ENCODE measurements around the gene MAFG.
"Not testable (repeated sequence)": the region's sequence is repeated elsewhere in the genome, so short reads cannot be mapped to it uniquely, and the experiment has no call there.

Gene MAFG

DNA sequence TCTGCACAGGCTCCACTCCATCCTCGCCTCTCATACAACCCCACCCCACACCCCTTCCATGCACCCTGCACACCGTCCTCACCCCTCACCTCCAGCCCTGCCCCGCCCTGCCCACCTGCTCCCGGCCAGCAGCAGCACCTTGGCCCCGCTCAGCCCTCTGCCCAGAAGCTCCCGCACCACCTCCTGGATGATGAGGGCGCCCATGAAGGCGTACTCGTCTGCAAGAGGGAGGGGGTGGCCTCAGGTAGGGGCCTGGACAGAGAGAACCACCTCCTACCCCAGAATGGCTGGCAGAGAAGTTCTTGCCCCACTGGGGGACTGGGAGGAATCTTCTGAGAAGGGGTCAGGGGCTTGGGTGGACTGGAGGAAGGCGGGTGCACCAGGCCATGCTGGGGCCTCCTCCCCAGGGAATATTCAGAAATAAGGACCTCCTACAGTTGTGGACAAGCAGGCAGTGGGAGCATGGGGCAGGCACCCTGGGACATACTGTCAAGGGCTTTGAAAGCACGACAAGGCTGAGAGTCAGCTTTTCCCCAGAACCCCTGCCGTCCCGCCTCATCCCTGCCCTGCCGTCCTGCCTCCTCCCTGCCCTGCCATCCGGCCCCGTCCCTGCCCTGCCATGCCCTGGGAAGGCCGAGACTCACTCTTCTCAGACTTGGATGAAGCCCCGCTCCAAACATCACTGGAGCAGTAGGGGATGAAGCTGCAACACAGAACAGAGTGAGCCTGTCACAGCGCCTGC, 30.3 kb upstream of the MAFG start:
- no peak for FAIRE-seq

- FAIRE-seq = no peak
Measured at GRCh38 chr17:81956607-81957589, 29.4 kb upstream of the MAFG start.

DNA sequence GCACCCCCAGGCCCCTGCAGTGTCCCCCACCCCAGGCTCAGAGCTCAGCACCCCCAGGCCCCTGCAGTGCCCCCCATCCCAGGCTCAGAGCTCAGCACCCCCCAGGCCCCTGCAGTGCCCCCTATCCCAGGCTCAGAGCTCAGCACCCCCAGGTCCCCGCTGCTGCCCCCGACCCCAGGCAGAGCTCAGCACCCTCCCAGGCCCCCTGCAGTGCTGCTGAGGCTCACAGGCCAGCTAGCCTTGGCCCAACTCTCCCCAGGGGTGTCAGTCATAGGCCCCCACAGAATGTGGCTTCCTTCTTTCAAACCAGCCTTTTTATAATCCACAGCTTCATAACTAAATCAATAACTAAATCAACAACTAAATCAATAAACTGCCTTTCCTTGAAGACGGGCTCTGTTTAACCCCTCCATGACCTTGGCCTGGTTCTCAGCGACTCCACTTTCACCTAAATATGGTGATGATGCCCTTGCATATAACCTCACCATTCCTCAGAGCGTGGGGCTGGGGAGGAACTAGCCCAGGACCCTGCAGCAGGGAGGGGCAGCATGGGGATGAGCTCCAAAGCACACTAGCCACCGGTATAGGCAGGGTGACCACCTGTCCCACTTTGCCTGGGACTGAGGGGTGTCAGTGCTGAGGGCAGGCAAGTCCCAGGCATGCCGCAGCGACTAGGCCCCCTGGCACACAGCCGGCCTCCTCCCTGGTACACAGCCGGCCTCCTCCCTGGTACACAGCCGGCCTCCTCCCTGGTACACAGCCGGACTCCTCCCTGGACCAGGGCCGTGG, 28.4 kb upstream of the MAFG start:
- no peak for FAIRE-seq

- FAIRE-seq = no peak
Measured at GRCh38 chr17:81955058-81955681, 27.6 kb upstream of the MAFG start.

GRCh38 chr17:81954131-81955057, 26.9 kb upstream of the MAFG start:
- FAIRE-seq = no peak

DNA sequence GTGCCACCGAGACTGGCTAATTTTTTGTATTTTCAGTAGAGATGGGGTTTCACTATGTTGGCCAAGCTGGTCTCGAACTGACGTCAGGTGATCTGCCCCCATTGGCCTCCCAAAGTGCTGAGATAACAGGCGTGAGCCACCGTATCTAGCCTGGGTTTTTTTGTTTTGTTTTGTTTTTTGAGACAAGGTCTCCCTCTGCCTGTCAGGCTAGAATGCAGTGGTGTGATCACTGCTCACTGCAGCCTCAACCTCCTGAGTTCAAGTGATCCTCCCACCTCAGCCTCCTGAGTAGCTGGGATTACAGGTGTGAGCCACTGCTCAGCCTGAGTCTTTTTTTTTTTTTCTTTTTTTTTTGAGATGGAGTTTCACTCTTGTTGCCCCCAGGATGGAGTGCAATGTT, 25.9 kb upstream of the MAFG start:
- FAIRE-seq = not testable (repeated sequence)

DNA sequence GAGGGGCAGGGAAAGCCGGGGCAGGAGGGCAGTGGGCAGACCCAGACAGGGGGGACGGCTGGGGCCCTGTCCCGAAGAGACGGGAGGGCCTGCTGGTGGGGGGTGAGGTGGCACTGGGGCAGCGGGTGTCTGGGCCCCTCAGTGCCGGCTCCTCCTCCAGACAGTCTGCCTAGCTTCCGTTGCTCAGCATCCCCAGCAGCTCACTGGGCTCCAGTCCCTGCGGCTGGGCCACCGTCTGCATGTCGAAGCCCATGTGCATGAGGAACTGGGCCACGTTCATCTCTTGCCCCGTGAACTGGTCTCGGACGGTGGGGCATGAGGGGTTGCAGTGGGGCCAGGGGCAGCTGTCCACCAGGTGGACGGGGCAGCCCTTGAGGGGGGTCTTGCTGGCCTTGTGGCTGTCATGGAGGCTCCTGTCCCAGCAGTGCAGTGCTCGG, 25.3 kb upstream of the MAFG start:
- FAIRE-seq = no peak

DNA sequence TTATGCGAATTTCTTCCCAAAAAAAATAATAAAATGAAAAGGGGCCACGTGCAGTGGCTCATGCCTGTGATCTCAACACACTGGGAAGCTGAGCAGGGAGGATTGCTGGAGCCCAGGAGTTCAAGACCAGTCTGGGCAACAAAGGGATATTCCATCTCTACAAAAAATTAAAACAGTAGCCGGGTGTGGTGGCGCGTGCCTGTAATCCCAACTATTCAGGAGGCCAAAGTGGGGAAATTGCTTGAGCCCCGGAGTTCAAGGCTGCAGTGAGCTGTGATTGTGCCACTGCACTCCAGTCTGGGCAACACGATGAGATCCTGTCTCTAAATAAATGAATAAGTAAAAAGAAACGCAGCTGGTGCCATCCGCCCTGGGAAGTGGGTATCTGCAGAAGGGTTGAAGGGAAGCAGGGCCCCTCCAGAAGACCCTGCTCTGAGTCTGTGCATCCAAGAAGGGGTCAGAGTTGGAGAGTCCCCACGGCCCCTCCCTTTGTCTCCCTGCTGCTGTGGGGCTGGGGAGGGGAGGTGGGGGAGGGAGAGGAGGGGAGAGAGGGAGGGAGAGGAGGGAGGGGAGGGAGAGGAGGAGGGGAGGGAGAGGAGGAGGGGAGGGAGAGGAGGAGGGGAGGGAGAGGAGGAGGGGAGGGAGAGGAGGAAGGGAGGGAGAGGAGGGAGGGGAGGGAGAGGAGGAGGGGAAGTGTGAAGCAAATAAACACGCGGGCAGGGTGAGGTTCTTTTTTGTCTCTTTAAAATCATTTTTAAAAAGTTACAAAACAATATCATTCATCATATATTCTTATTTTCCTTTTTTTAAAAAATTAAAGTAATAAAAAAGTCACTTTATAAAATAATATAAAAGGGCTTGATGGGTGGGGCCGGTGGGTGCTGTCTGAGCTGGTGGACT, 24.5 kb upstream of the MAFG start:
- FAIRE-seq = no peak

DNA sequence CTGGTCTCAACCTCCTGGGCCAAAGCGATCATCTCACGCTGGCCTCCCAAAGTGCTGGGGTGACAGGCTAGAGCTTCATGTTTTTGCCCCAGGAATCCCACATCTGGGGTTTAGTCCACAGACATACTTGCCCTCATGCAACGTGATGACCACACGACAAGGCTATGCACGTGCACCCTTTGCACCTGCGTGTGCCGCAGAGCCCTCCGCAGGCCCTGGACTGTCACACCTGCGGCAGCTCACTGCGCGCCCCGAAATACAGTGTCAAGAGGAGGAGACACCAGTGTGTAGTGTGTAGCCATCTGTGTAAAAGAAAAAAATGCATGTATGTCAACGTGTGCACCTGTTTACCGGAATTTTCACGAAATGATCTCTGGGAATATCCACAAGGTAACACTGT, 23.0 kb upstream of the MAFG start:
- no peak for FAIRE-seq

- no peak for FAIRE-seq
Measured at GRCh38 chr17:81948635-81949378, 21.3 kb upstream of the MAFG start.

DNA sequence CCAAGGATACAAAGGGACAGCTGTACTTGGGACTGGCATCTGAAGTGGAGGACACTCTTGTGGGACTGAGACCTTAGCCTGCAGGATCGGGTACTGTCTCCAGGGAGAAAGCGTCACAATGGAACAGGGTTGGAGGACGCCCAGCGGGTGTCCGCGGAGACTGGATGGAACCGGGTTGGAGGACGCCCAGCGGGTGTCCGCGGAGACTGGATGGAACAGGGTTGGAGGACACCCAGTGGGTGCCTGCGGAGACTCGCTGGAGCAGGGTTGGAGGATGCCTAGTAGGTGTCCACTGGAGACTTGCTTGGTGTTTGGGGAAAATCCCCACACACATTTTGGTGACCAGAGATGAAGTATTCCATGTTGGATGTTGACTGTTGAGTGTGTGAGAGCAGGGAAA, 19.7 kb upstream of the MAFG start, which contains the start of gene MYADML2:
TSS of gene MYADML2 (minus strand) at position 45 of the 400 bp plus-strand sequence. CDS start 5,492 bp downstream, outside the sequence.
- no peak for FAIRE-seq

- no peak for FAIRE-seq
Measured at GRCh38 chr17:81944858-81945257, 17.3 kb upstream of the MAFG start.

DNA sequence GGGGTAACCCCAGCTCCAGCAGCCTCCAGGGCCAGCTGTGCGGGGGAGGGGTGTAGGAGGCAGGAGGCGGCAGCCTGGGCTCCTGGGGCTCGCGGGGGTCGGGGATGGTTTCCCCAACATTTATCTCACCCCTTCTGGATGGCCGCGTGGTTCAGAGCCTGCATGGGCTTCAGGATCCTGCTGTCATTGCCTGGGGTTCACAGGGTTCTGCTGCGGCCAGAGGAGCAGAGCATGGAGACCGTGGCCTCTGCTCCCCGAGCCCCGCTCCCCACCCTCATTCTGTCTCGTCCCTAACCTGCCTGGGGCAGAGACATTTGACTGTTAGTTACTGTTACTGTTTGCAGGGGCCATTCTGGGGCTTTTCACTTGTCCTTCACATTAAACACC, 14.6 kb upstream of the MAFG start:
- FAIRE-seq = no peak

GRCh38 chr17:81941484-81942166, 14.1 kb upstream of the MAFG start:
- FAIRE-seq = no peak

DNA sequence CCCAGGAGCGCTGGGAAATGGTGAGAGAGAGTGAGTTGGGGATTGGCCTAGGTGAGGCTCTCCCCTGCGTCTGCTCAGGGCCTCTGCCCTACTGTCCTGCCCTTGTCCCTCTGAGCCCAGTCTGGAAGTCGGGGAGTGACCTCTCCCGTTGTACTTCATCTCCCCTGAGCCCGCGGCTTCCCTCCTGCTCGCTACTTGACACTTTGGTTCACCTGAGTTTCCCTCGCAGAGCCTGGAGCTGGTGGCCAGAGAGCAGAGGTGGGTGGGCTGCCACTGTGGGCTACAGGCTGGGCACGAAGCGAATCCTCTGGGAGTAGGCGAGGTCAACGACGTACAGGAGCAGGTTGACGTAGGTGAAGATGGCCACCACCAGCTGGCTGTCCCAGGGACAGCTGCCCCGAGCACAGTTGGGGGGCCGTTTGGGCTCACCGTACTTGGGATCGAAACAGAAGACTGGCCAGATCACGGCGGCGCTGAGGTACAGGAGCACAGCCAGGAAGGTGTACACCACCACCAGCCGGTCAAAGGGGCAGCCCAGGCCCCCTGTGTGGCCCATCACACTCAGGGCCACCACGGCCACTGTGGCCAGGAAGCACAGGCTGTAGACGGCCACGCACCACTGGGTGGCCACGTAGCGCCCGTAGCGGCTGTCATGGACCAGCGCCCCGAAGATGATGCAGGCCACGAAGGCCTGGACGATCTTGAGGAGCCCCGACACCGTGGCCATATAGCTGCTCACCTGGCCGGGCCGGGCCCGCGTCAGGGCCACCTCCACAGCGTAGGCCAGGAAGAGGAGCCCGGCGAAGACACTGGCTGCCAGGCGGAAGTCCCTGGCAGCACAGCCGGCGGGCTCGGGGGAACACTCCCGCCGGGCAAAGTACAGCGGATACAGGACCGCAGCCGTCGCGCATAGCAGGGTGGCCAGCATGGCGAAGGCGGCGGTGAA, 13.3 kb upstream of the MAFG start:
- FAIRE-seq = no peak

- FAIRE-seq = no peak
Measured at GRCh38 chr17:81939881-81940385, 12.4 kb upstream of the MAFG start.

GRCh38 chr17:81939218-81939617, 11.7 kb upstream of the MAFG start:
- no peak for FAIRE-seq
